Heart left ventricle (tissue), 16 donors: ENCODE data around the gene KIAA1191. TPM values are rescaled to one million over a fixed set of nuclear protein-coding genes. Genes with fewer than 3 reads are reported as not detected.
A peak's percentile ranks its signal among the peaks of the same experiment; 100 is the strongest.
"Not testable (repeated sequence)": the region's sequence is repeated elsewhere in the genome, so short reads cannot be mapped to it uniquely, and the experiment has no call there.

Experiments
- ATAC-seq, 4 donors: fragments of 200-7000 bp; cut with Tn5 transposase; one replicate each; pipeline ENCODE4 v1.9.1; 2020 to 2022; ENCODE audit warnings: moderate library complexity in 4 of 4, mild to moderate bottlenecking in 3 of 4, moderate number of reproducible peaks in 1 of 4
- DNase-seq, 5 donors: peaks; one replicate each; pipeline ENCODE4 v3.0.0-alpha.2; 2020
- H3K27ac ChIP-seq, 12 donors: fragments of 200-600 bp; sonication (generic) in 4 of 12; one replicate each; pipeline versions ENCODE4 v1.5.0 to v1.8.0; 2016 to 2022; ENCODE audit warnings: mild to moderate bottlenecking in 2 of 12
- H3K27me3 ChIP-seq, 9 donors: fragments of 200-600 bp; sonication (generic) in 2 of 9; one replicate each; pipeline versions ENCODE4 v1.5.1 to v1.8.0; 2016 to 2022; ENCODE audit warnings: mild to moderate bottlenecking in 3 of 9
- H3K36me3 ChIP-seq, 9 donors: fragments of 200-600 bp; sonication (generic) in 2 of 9; one replicate each; pipeline versions ENCODE4 v1.5.0 to v1.8.0; 2018 to 2022; ENCODE audit warnings: mild to moderate bottlenecking in 2 of 9
- H3K4me1 ChIP-seq, 12 donors: fragments of 200-600 bp; sonication (generic) in 4 of 12; one replicate each; pipeline versions ENCODE4 v1.5.0 to v1.8.0; 2016 to 2022; ENCODE audit warnings: mild to moderate bottlenecking in 3 of 12
- H3K4me3 ChIP-seq, 12 donors: fragments of 200-600 bp; sonication (generic) in 4 of 12; one replicate each; pipeline versions ENCODE4 v1.5.0 to v1.8.0; 2017 to 2022; ENCODE audit warnings: mild to moderate bottlenecking in 9 of 12, moderate library complexity in 4 of 12
- H3K9me3 ChIP-seq, 12 donors: fragments of 200-600 bp; sonication (generic) in 4 of 12; one replicate each; pipeline versions ENCODE4 v1.5.0 to v1.8.0; 2016 to 2022; ENCODE audit warnings: mild to moderate bottlenecking in 1 of 12
- POLR2A ChIP-seq, 2 donors: fragments of 450-650 bp; IDR thresholded peaks; one replicate each; pipeline ENCODE4 v1.6.1; 2017; ENCODE audit warnings: antibody characterized with exemption in 2 of 2, mild to moderate bottlenecking in 2 of 2, moderate library complexity in 2 of 2
- WGBS, 4 donors: extraction: QIAGEN DNeasy Blood & Tissue Kit in 2 of 4; methylation state at CpG; one replicate each; pipeline versions ENCODE4 v1.1.5 to v1.1.7; 2013 to 2018; 5-methylcytosine and 5-hydroxymethylcytosine counted together
- intact Hi-C, 10 donors: fragments of 100-400 bp; cut with DNase I; formaldehyde crosslinking; loops; one replicate each; pipeline versions ENCODE4 v1.11.1 to v1.14.2; 2022
- microRNA counts, 2 donors: library from miRNA; unstranded; fragments of <30 nt; microRNA quantifications; one replicate each; lab custom pipeline; 2016
- microRNA-seq, 4 donors: library from miRNA; unstranded; fragments of <30 nt; microRNA quantifications; one replicate each; pipeline versions ENCODE4 to v1.2.0, GENCODE V29; 2017 to 2020
- polyA plus RNA-seq, 2 donors: library from polyadenylated mRNA; stranded (reverse); fragments of 200-250 nt; gene quantifications; one replicate each; pipeline ENCODE4 v1.2.3, GENCODE V29; 2013
- total RNA-seq, 9 donors: library from RNA; depleted of rRNA in 2 of 9; stranded (reverse); fragments of >200 nt in 2 of 9; fragmentation: NEBNext Ultra II Directional in 3 of 9; extraction: Animal tissue kit (Norgen Biotek cat#: 25700) in 3 of 9; gene quantifications; one replicate each; pipeline versions ENCODE4 v1.1.0 to v1.2.4, GENCODE V29; 2016 to 2023
- TF ChIP-seq, protein P1 (sequence below), 12 donors: fragments of 200-600 bp; sonication (generic) in 4 of 12; IDR thresholded peaks; one replicate each; pipeline versions ENCODE4 v1.5.0 to v1.8.0; 2018 to 2022; ENCODE audit warnings: antibody characterized with exemption in 12 of 12, mild to moderate bottlenecking in 5 of 12
- donor health status: ischemic (EF 13 %, LVEDD 7.1; RV severe dilation, severe dysfunction).
- donor health status: healthy with polysubstance abuse.
- donor health status: DM: no; HTN: yes; CAD: no.
- donor health status: DM: no; HTN: no; CAD: no.
- donor health status: ischemic (EF 25% LVEDD 6.9; RV normal size, moderate dysfunction).
- donor health status: ischemic (EF 25% LVEDD 5.7; RV mildly dilated, moderate dysfunction).
- donor health status: healthy.
- donor health status: DM: yes; HTN: yes; CAD: no.
- donor health status: ischemic (EF 35%, LVEDD 5.7; RV mildly dilated, moderate dysfunction).
- donor health status: nonischemic (EF 11% LVEDD 7.7; RV severe dilation, severe dysfunction).
- donor health status: DM: yes; HTN: yes; CAD: no.
- donor health status: PGD.
- donor health status: ischemic (EF 29% LVEDD 5.4; RV normal size, mild dysfunction).
- donor health status: nonischemic (EF 23%, LVEDD 6.1; RV moderate dilation, normal function).

Gene KIAA1191
- total and polyA plus RNA-seq, 11 donors: 42.8 to 143 (median 99.4) TPM

DNA sequence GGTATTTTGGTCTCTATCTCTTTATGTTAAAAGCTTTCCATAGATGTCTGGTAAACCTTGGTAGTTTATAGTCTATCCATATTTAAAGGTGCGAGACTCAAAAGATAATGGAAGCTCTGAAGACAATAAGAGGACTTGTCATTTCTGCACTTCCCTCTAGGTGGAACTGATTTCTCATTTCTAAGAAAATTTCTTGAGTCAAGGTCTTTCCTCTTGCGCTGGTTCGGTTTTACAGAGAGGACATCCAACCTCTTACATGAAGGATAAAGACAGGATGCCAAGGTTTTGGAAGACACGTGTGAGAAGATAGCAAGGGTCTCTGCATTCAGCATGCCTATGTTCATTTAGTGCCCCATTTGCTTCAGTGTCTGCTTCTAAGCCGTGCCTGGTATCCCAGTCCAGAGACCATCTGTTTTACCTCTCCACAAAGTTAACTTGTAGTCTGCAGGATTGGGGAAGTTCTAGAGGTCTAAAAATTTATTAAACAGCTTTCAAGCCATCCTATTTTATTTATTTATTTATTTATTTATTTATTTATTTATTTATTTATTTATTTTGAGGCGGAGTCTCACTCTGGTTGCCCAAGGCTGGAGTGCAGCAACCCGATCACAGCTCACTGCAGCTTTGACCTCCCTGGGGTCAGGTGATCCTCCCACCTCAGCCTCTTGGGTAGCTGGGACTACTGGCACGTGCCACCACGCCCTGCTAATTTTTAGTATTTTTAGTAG is 41.6 kb downstream of the KIAA1191 start:
- Histone ChIP-seq H3K9me3 (no peaks in the 10 kb centered on the region), H3K4me3 (no peak overlapping the region), H3K36me3 (peaks cover 0 to 54% (median 36%) of the 10 kb centered on the region in 9 donors), H3K27me3 (no peaks in the 10 kb centered on the region), H3K4me1 (no peaks in the 10 kb centered on the region), H3K27ac (no peak overlapping the region)
- no peak for TF ChIP-seq POLR2A (IDR thresholded peaks at IDR 0.05)
- TF ChIP-seq, protein P1, sequence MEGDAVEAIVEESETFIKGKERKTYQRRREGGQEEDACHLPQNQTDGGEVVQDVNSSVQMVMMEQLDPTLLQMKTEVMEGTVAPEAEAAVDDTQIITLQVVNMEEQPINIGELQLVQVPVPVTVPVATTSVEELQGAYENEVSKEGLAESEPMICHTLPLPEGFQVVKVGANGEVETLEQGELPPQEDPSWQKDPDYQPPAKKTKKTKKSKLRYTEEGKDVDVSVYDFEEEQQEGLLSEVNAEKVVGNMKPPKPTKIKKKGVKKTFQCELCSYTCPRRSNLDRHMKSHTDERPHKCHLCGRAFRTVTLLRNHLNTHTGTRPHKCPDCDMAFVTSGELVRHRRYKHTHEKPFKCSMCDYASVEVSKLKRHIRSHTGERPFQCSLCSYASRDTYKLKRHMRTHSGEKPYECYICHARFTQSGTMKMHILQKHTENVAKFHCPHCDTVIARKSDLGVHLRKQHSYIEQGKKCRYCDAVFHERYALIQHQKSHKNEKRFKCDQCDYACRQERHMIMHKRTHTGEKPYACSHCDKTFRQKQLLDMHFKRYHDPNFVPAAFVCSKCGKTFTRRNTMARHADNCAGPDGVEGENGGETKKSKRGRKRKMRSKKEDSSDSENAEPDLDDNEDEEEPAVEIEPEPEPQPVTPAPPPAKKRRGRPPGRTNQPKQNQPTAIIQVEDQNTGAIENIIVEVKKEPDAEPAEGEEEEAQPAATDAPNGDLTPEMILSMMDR (IDR thresholded peaks at IDR 0.05): peak in 3 of 12 donors; percentile 10 to 35 (median 29)
- WGBS, 4 donors: 75 to 86% (median 83%) methylated on average over 9 of the region's 9 CpGs
- intact Hi-C loops: no loop called here
- no peak for ATAC-seq
- no peak for DNase-seq

DNA sequence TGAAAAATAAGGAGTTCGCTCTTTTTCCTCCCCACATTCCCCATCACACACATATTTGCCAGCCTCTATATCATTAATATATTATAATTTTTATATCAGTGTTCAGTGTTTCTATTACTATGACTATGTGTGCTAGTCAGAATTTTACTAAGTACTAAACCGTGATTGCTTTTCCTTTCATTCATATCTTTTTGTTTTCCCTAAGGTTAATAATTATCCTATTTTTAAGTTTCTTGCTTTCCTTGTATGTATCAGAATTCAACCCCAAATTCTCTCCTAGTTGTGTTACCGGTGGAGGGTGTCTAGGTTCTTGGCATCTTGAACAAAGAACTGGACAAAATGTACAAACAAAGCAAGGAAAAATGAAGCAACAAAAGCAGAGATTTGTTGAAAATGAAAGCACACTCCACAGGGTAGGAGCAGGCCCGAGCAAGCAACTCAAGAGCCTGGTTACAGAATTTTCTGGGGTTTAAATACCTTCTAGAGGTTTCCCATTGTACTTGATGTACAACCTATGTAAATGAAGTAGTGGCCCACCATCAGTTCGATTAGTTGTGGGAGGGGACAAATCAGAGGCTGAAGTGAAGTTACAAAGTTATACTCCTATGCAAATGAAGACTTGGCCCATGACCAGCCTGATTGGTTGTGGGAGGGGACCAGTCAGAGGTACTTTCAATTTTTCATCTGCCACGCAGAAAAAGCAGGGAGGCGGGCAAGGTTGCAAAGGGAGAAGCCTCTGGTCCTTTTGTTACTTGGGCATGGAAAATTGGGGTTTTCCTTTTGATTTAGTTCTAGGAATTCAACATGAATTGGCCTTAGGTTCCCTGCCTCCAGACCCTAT is 43.8 kb downstream of the KIAA1191 start:
- TF ChIP-seq, protein P1 (IDR thresholded peaks at IDR 0.05): no peak
- TF ChIP-seq POLR2A (IDR thresholded peaks at IDR 0.05): no peak
- no peaks in the 10 kb centered on the region for H3K9me3 ChIP-seq
- no peaks in the 10 kb centered on the region for H3K27me3 ChIP-seq
- H3K4me1 ChIP-seq: no peaks in the 10 kb centered on the region
- peaks cover 0 to 52% (median 31%) of the 10 kb centered on the region in 9 donors for H3K36me3 ChIP-seq
- DNase-seq: no peak
- no peak overlapping the region for H3K27ac ChIP-seq
- ATAC-seq: no peak
- intact Hi-C loops: no loop called here
- H3K4me3 ChIP-seq: no peak overlapping the region
- 90 to 92% (median 92%) methylated on average over 7 of the region's 7 CpGs for WGBS, 4 donors

DNA sequence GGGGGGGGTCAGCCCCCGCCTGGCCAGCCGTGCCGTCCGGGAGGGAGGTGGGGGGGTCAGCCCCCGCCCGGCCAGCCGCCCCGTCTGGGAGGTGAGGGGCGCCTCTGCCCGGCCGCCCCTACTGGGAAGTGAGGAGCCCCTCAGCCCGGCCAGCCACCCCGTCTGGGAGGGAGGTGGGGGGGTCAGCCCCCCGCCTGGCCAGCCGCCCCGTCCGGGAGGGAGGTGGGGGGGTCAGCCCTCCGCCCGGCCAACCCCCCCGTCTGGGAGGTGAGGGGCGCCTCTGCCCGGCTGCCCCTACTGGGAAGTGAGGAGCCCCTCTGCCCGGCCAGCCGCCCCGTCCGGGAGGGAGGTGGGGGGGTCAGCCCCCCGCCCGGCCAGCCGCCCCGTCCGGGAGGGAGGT is 56.2 kb downstream of the KIAA1191 start:
- ATAC-seq, DNase-seq, H3K9me3 ChIP-seq, H3K4me3 ChIP-seq, H3K27me3 ChIP-seq, intact Hi-C loops, H3K27ac ChIP-seq, H3K4me1 ChIP-seq: not testable (repeated sequence)
- WGBS, 4 donors: 95 to 97% methylated on average over 11 to 18 of the region's 31 CpGs; no CpG with 5 or more reads in 2 of the 4 donors
- peaks cover 0 to 27% (median 5%) of the 10 kb centered on the region in 9 donors for H3K36me3 ChIP-seq

MicroRNAs within 50 kb of the gene (microRNA counts, 767-probe panel; counts per million panel counts)
- 671 to 1,120 counts per million in 2 donors for microRNA hsa-miR-1271-5p (lab: Ali Mortazavi, UCI)

Small RNA genes lying within 50 kb of the gene (microRNA-seq; reads per million reads assigned to microRNA genes)
- gene MIR1271: 6.7 to 19.2 (median 8.6) reads per million in 4 donors

Other genes with a start within 250 kb of the KIAA1191 start
- gene SIMC1, start 123.3 kb downstream of the KIAA1191 start, total RNA-seq: 1 to 10 TPM; 2.8 to 9.0 (median 6.1) TPM
- gene SIMC1, start 123.3 kb downstream of the KIAA1191 start, polyA plus RNA-seq: 1 to 10 TPM; 2.2 to 2.6 TPM
- gene ARL10, start 3.7 kb upstream of the KIAA1191 start, total RNA-seq: 1 to 10 TPM; 2.9 to 8.1 (median 5.4) TPM
- gene ARL10, start 3.7 kb upstream of the KIAA1191 start, polyA plus RNA-seq: 1 to 10 TPM; 1.5 to 4.8 TPM
- 10 to 100 TPM in 8 of 9 donors, 1 to 10 TPM in 1; 9.3 to 33.9 (median 15.8) TPM for gene NOP16, start 26.8 kb upstream of the KIAA1191 start, total RNA-seq
- gene NOP16, start 26.8 kb upstream of the KIAA1191 start, polyA plus RNA-seq: 10 to 100 TPM; 33.4 to 83.4 TPM
- gene HIGD2A, start 27.0 kb upstream of the KIAA1191 start, total RNA-seq: 100 to 1,000 TPM; 177 to 318 (median 218) TPM
- gene HIGD2A, start 27.0 kb upstream of the KIAA1191 start, polyA plus RNA-seq: 100 to 1,000 TPM; 229 to 454 TPM
- 100 to 1,000 TPM; 185 to 401 (median 231) TPM for gene CLTB, start 54.8 kb upstream of the KIAA1191 start, total RNA-seq
- gene CLTB, start 54.8 kb upstream of the KIAA1191 start, polyA plus RNA-seq: 100 to 1,000 TPM; 461 to 464 TPM
- gene FAF2, start 86.6 kb upstream of the KIAA1191 start, total RNA-seq: 10 to 100 TPM; 11.6 to 20.8 (median 13.6) TPM
- 10 to 100 TPM in 1 of 2 donors, 1 to 10 TPM in 1; 6.6 to 15.0 TPM for gene FAF2, start 86.6 kb upstream of the KIAA1191 start, polyA plus RNA-seq
- 10 to 100 TPM in 8 of 9 donors, 1 to 10 TPM in 1; 9.2 to 35.7 (median 21.0) TPM for gene RNF44, start 175.6 kb upstream of the KIAA1191 start, total RNA-seq
- 10 to 100 TPM; 14.4 to 14.8 TPM for gene RNF44, start 175.6 kb upstream of the KIAA1191 start, polyA plus RNA-seq
- gene CDHR2, start 187.6 kb upstream of the KIAA1191 start, total RNA-seq: under 1 TPM in 4 of 9 donors, not detected in 5; 0.08 to 0.67 (median 0.40) TPM
- gene CDHR2, start 187.6 kb upstream of the KIAA1191 start, polyA plus RNA-seq: under 1 TPM in 1 of 2 donors, not detected in 1; 0.07 TPM
- 1 to 10 TPM in 1 of 9 donors, under 1 TPM in 8; 0.25 to 1.9 (median 0.48) TPM for gene GPRIN1, start 248.4 kb upstream of the KIAA1191 start, total RNA-seq
- under 1 TPM; 0.15 to 0.36 TPM for gene GPRIN1, start 248.4 kb upstream of the KIAA1191 start, polyA plus RNA-seq